Loucy (cell line): Measurements from ENCODE around the gene PHACTR1.

Source experiments
- H2AFZ ChIP-seq: fragments of 200-600 bp; sonication (generic); 2 replicates; pipeline ENCODE4 v1.6.0; 2016; ENCODE audit warnings: antibody characterized with exemption, mild to moderate bottlenecking, low read length, moderate library complexity
- H3F3A ChIP-seq: fragments of 200-600 bp; 2 replicates; pipeline ENCODE4 v1.6.0; 2016; ENCODE audit warnings: antibody characterized with exemption, low read depth, mild to moderate bottlenecking
- H3K27me3 ChIP-seq: fragments of 200-600 bp; sonication (generic); 2 replicates; pipeline ENCODE4 v1.6.1; 2014; ENCODE audit warnings: low read length, mild to moderate bottlenecking; ENCODE audit not compliant: insufficient read depth, poor library complexity, severe bottlenecking
- H3K36me3 ChIP-seq: fragments of 200-600 bp; sonication (generic); 2 replicates; pipeline ENCODE4 v1.6.1; 2016; ENCODE audit warnings: low read length; ENCODE audit not compliant: insufficient read depth
- H3K4me1 ChIP-seq: fragments of 200-600 bp; sonication (generic); 2 replicates; pipeline ENCODE4 v1.5.1; 2014; ENCODE audit warnings: low read length, mild to moderate bottlenecking; ENCODE audit not compliant: insufficient read depth, poor library complexity, severe bottlenecking
- H3K4me2 ChIP-seq: fragments of 200-600 bp; sonication (generic); 2 replicates; pipeline ENCODE4 v1.6.0; 2014; ENCODE audit warnings: antibody characterized with exemption, low read length, low read depth, mild to moderate bottlenecking; ENCODE audit not compliant: poor library complexity, severe bottlenecking
- H3K4me3 ChIP-seq: fragments of 200-600 bp; sonication (generic); 2 replicates; pipeline ENCODE4 v1.5.1; 2014; ENCODE audit warnings: low read length, mild to moderate bottlenecking, mixed read lengths; ENCODE audit not compliant: poor library complexity, severe bottlenecking
- H3K79me2 ChIP-seq: fragments of 200-600 bp; sonication (generic); 2 replicates; pipeline ENCODE4 v1.6.1; 2014; ENCODE audit warnings: low read length; ENCODE audit not compliant: insufficient read depth
- H3K9ac ChIP-seq: fragments of 200-600 bp; sonication (generic); 2 replicates; pipeline ENCODE4 v1.6.0; 2014; ENCODE audit warnings: mild to moderate bottlenecking, low read depth, low read length, moderate library complexity; ENCODE audit not compliant: poor library complexity, severe bottlenecking
- H3K9me2 ChIP-seq: fragments of 200-600 bp; sonication (generic); replicated peaks from 2 replicates; pipeline ENCODE4 v1.6.1; 2016; ENCODE audit warnings: low read depth, low read length, mixed read lengths
- H3K9me3 ChIP-seq: fragments of 200-600 bp; sonication (generic); 2 replicates; pipeline ENCODE4 v1.6.1; 2014; ENCODE audit warnings: mild to moderate bottlenecking, antibody characterized with exemption, low read length, low read depth; ENCODE audit not compliant: insufficient read depth
- H4K20me1 ChIP-seq: fragments of 200-600 bp; sonication (generic); 2 replicates; pipeline ENCODE4 v1.6.0; 2014; ENCODE audit warnings: antibody characterized with exemption, low read length, mild to moderate bottlenecking; ENCODE audit not compliant: insufficient read depth, poor library complexity, severe bottlenecking
- EZH2phosphoT487 ChIP-seq: fragments of 200-600 bp; IDR thresholded peaks from 2 replicates; pipeline ENCODE4 v1.6.1; 2018; ENCODE audit warnings: antibody characterized with exemption, mild to moderate bottlenecking, moderate library complexity, borderline replicate concordance
- TF ChIP-seq, protein P1 (sequence below): fragments of 200-600 bp; sonication (generic); conservative IDR thresholded peaks from 2 replicates; pipeline ENCODE4 v1.5.1; 2014; ENCODE audit warnings: mild to moderate bottlenecking, antibody characterized with exemption, low read length

PHACTR1 gene

DNA sequence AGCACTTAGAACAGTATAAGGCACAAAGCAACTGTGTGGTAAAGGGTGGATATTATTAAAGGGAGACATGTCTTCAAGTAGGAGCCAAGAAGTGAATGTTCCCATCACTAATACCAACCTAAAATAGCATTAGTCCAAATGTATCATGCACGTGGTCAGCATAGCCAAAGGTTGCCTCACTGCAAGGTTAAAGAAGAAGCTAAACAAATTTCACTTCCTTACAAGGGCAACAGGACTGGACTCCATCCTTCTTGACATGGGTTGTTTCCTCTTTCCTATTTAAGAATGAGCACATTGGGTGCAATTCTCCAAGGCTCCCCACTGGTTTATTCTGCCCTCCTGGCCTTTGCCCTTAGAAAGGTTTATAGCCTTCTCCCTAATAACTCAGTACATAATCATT is 186.7 kb downstream of the PHACTR1 start:
- no peak for TF ChIP-seq EZH2phosphoT487
- TF ChIP-seq, protein P1, sequence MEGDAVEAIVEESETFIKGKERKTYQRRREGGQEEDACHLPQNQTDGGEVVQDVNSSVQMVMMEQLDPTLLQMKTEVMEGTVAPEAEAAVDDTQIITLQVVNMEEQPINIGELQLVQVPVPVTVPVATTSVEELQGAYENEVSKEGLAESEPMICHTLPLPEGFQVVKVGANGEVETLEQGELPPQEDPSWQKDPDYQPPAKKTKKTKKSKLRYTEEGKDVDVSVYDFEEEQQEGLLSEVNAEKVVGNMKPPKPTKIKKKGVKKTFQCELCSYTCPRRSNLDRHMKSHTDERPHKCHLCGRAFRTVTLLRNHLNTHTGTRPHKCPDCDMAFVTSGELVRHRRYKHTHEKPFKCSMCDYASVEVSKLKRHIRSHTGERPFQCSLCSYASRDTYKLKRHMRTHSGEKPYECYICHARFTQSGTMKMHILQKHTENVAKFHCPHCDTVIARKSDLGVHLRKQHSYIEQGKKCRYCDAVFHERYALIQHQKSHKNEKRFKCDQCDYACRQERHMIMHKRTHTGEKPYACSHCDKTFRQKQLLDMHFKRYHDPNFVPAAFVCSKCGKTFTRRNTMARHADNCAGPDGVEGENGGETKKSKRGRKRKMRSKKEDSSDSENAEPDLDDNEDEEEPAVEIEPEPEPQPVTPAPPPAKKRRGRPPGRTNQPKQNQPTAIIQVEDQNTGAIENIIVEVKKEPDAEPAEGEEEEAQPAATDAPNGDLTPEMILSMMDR: no peak
- no peaks in the 10 kb centered on the region for H4K20me1 ChIP-seq
- H2AFZ ChIP-seq: no peak overlapping the region
- no peak overlapping the region for H3K9ac ChIP-seq
- H3K9me3 ChIP-seq: no peaks in the 10 kb centered on the region
- no peaks in the 10 kb centered on the region for H3F3A ChIP-seq
- H3K4me1 ChIP-seq: no peaks in the 10 kb centered on the region
- H3K9me2 ChIP-seq: no peaks in the 10 kb centered on the region
- no peaks in the 10 kb centered on the region for H3K27me3 ChIP-seq
- H3K79me2 ChIP-seq: no peaks in the 10 kb centered on the region
- no peak overlapping the region for H3K4me3 ChIP-seq
- H3K4me2 ChIP-seq: no peak overlapping the region
- H3K36me3 ChIP-seq: no peaks in the 10 kb centered on the region

DNA sequence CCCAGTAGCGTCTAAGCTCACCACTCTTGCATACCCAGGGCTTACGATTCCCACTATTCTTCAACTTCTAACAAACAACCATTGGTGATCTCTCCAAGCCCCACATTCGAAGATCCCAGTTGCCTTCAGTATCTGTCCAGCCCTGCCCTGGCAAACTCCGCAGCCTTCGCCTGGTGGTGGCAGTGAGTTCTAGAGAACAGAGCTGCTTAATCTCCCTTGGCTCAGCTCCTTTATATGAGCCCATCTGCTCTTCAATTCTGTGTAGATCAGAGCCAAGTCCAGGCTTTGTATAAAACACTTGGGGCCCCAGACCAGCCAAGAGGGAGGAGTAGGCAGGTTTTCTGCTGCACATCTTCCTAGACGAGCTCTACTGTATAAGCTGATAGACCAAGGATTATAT is 193.3 kb downstream of the PHACTR1 start:
- Histone ChIP-seq H4K20me1 (no peaks in the 10 kb centered on the region), H2AFZ (no peak overlapping the region), H3F3A (no peaks in the 10 kb centered on the region), H3K27me3 (no peaks in the 10 kb centered on the region), H3K4me1 (no peaks in the 10 kb centered on the region), H3K4me2 (no peak overlapping the region), H3K9ac (no peak overlapping the region), H3K79me2 (no peaks in the 10 kb centered on the region), H3K9me2 (no peaks in the 10 kb centered on the region), H3K9me3 (no peaks in the 10 kb centered on the region), H3K4me3 (no peak overlapping the region), H3K36me3 (no peaks in the 10 kb centered on the region)
- TF ChIP-seq, protein P1: no peak
- TF ChIP-seq EZH2phosphoT487: no peak

DNA sequence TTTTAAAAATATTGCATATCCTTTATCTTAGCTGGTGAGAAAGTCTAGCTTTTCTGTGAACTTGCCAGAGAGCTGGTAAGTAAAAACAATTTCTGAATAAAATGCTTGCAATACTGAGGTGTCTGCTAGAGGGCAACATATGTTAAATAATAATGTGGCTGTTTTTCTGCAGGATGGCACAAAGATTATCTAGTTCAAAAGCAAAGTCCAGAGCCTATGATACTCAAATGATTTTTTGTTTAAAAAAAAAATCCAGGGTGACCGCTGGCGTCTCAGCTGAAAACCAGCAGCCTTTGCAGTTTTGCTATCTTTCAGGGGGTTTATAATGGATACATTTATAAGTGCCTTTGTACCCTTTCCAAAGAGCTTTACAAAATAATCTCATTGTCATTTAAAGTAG is 194.9 kb downstream of the PHACTR1 start:
- H3K4me2 ChIP-seq: no peak overlapping the region
- no peaks in the 10 kb centered on the region for H3K36me3 ChIP-seq
- no peak overlapping the region for H3K4me3 ChIP-seq
- no peaks in the 10 kb centered on the region for H3K27me3 ChIP-seq
- no peak overlapping the region for H3K9ac ChIP-seq
- no peaks in the 10 kb centered on the region for H3K9me3 ChIP-seq
- H3K9me2 ChIP-seq: no peaks in the 10 kb centered on the region
- H4K20me1 ChIP-seq: no peaks in the 10 kb centered on the region
- no peaks in the 10 kb centered on the region for H3K4me1 ChIP-seq
- H3F3A ChIP-seq: no peaks in the 10 kb centered on the region
- no peak overlapping the region for H2AFZ ChIP-seq
- H3K79me2 ChIP-seq: no peaks in the 10 kb centered on the region
- no peak for TF ChIP-seq EZH2phosphoT487
- TF ChIP-seq, protein P1: peak; percentile 88
